Epithelial cell of esophagus (primary cell): ENCODE measurements around the gene SEC16A.

Experiments
- DNase-seq: peaks from one replicate; pipeline ENCODE4 v3.0.0; 2010; ENCODE audit warnings: low read depth
- H3K4me3 ChIP-seq: 2 replicates; pipeline ENCODE4 v1.5.1; 2011; ENCODE audit warnings: mild to moderate bottlenecking, low read length, control low read depth
- TF ChIP-seq, protein P1 (sequence below): IDR thresholded peaks from 2 replicates; pipeline ENCODE4 v1.5.1; 2011; ENCODE audit warnings: low read depth, mild to moderate bottlenecking, low read length, control low read depth, inconsistent platforms; ENCODE audit not compliant: insufficient read depth; ENCODE audit errors: missing control alignments

The SEC16A gene

DNA sequence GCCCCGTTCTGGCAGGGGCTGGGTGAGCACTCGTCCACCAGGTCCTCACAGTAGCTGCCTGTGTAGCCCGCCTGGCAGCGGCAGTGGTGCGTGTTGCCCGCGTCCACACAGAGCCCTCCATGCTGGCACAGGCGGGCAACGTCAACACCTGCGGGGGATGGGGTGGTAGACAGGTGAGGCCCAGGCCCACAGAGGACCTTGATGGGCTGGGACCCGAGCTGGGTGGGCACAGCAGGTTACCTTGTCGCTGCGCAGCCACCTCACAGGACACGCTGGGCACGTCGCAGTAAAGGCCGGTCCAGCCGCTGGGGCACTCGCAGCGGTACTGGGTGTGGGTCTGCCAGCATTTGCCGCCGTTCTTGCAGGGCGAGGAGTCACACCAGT is 25.1 kb upstream of the SEC16A start:
- TF ChIP-seq, protein P1, sequence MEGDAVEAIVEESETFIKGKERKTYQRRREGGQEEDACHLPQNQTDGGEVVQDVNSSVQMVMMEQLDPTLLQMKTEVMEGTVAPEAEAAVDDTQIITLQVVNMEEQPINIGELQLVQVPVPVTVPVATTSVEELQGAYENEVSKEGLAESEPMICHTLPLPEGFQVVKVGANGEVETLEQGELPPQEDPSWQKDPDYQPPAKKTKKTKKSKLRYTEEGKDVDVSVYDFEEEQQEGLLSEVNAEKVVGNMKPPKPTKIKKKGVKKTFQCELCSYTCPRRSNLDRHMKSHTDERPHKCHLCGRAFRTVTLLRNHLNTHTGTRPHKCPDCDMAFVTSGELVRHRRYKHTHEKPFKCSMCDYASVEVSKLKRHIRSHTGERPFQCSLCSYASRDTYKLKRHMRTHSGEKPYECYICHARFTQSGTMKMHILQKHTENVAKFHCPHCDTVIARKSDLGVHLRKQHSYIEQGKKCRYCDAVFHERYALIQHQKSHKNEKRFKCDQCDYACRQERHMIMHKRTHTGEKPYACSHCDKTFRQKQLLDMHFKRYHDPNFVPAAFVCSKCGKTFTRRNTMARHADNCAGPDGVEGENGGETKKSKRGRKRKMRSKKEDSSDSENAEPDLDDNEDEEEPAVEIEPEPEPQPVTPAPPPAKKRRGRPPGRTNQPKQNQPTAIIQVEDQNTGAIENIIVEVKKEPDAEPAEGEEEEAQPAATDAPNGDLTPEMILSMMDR, result no peak
- H3K4me3 ChIP-seq, result no peak overlapping the region
- DNase-seq, result no peak

DNA sequence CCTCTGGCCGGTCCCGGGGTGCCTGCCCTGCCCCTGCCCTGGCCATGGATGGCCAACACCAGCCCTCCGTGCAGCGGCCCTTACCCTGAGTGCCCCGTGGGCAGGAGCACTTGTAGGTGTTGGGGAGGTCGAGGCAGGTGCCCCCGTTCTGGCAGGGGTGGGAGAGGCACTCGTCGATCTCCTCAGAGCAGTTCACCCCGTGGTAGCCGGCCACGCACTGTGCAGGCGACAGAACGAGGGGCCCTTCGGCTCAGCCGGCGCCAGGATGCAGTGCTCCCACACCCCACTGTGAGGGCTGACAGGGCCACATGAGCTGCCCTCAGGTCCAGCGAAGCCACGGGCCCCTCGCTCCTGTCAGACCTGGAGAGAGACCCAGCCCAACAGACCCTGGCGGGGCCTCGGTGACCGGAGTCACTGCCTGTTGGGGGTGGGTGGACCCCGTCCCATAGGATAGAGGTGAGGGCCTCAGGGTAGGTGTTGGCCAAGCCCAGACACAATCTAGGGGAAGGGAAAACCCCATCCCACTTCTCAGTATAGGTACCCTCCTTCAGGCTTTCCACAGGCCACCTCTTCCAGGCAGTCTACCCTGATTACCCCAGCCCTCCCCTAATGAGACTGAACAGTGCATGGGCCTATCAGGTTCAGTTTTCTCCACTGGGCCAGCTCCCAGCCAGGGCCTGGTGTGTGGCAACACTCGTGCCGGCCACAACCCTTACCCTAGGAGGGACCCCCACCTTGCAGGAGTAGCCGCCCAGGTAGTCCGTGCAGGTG is 24.6 kb upstream of the SEC16A start:
- DNase-seq, result no peak
- H3K4me3 ChIP-seq, result no peak overlapping the region
- TF ChIP-seq, protein P1, result no peak

DNA sequence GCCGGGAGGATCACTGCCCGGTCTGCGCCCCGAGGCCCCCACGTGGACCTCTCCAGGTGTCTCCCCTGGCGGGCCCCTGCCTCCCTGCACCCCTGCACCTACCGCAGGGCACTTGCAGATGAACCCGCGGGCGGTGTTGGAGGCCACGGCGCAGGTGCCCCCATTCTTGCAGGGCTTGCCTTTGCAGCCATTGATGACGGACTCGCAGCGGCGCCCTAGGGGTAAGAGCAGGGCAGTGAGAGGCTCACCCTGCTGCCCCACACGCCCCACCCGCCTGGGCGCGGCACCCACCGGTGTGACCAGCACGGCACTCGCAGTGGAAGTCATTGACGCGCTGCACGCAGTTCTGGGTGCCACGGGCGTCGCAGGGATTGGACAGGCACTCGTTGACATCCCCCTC is 23.6 kb upstream of the SEC16A start:
- no peak for DNase-seq
- no peak overlapping the region for H3K4me3 ChIP-seq
- TF ChIP-seq, protein P1, result no peak

DNA sequence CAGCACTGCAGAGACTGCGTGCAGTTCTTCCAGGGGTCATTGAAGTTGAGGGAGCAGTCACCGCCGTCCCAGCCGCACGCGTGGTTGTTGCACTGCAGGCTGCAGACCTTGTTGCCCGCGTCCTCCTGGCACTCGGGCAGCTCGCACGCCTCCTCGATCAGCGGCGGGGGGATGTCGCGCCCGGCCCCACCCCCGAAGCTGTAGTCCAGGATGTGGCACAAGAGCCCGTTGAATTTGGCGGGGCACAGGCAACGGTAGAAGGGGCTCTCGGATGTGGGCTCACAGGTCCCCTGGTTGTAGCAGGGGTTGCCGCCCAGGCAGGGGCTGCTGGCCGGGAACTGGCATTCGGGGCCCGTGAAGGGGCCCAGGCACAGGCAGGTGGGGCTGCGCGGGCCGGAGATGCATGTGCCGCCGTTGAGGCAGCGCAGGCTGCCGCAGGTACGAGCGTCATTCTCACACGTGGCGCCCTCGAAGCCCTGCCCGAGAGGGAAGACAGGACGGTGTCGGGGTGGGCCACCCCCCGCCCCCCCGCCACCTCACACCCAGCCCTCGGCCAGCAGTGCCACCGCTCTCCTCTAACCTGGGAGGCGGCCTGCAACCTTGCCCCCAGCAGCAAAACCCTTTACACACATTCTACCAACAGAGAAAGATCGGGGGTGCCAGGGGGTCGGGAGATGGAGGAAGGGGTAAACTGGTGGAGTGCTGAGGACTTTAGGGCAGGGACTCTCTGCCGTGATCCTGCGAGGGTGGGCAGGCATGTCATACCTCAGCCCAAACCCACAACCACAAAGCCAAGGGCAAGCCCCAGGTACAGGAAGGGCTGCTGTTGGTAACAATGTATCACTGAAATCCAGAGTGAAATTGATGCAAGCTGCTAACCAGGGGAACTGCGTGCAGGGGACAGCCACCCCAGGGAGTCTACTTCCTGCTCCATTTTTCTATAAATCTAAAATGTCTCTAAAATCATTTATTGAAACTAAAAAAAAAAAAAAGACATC is 22.9 kb upstream of the SEC16A start:
- H3K4me3 ChIP-seq, result no peak overlapping the region
- DNase-seq, result no peak
- TF ChIP-seq, protein P1, result no peak

DNA sequence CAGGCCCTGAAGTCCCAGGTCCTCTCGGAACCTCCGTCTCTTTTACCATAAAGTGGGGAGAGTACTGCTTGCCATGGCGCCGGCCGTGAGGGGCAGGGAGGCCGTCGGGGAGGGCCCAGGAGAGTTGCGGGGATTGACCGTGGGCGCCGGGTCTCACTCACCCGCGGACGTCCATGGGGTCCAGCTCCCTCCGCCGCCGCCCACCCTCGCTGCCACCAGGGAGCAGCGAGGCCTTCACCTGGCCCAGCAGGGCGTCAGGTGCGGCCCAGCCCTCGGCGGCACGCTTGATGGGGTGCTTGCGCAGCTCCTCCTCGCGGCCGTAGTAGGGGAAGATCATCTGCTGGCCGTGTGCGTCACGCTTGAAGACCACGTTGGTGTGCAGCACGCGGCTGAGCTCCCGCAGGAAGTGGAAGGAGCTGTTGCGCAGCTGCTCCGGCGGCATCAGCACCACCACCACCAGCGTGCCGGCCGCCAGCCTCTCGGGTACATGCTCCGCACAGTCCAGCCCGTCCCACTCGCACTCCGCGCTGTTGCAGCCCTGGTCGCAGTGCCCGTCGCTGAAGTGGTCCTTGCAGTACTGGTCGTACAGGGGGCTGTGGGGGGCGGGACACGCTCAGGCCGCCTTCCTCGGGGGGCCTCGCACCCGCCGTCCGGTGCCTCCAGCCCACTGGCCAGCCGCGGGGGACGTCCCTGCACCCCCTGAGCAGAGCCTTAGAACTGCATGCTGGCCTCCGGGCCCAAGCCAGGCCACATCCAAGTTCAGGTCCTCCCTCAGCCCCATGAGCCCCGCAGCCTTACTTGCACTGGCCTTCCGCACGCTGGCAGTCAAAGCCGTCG is 21.9 kb upstream of the SEC16A start:
- no peak for DNase-seq
- no peak overlapping the region for H3K4me3 ChIP-seq
- TF ChIP-seq, protein P1, result no peak

DNA sequence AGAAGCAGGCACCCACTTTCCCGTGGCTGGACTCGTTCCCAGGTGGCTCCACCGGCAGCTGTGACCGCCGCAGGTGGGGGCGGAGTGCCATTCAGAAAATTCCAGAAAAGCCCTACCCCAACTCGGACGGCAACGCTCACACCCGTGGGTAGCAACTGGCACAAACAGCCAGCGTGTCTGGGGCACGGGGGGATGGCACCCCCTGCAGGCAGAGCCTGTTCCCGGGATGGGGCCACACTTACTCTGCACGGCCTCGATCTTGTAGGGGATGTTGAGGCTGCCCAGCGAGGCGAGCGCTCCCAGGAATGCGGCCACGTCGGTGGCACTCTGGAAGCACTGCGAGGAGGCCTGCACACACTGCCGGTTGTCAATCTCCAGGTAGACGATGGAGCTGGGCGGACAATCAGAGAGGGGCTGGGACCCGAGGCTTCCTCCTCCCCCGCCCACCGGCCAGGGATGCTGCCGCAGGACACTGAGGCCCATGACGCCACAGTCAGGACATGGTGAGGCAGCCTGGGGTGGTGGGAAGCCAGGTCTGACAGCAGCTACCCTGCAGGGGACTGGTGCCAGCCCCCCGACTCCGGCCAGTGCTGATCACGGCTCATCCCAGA is 20.2 kb upstream of the SEC16A start:
- TF ChIP-seq, protein P1, result no peak
- no peak overlapping the region for H3K4me3 ChIP-seq
- DNase-seq, result no peak
